ENCODE results near the gene WAPL. TPM values are rescaled to one million over a fixed set of nuclear protein-coding genes. Genes with fewer than 3 reads are reported as not detected.
A peak's percentile ranks its signal among the peaks of the same experiment; 100 is the strongest.

Gene WAPL
- total and polyA plus RNA-seq, 2 of the 13 experiments (the other 11 are each of a cell fraction or from before 2014, with no cell fraction given), result 13.2 to 43.5 TPM

DNA sequence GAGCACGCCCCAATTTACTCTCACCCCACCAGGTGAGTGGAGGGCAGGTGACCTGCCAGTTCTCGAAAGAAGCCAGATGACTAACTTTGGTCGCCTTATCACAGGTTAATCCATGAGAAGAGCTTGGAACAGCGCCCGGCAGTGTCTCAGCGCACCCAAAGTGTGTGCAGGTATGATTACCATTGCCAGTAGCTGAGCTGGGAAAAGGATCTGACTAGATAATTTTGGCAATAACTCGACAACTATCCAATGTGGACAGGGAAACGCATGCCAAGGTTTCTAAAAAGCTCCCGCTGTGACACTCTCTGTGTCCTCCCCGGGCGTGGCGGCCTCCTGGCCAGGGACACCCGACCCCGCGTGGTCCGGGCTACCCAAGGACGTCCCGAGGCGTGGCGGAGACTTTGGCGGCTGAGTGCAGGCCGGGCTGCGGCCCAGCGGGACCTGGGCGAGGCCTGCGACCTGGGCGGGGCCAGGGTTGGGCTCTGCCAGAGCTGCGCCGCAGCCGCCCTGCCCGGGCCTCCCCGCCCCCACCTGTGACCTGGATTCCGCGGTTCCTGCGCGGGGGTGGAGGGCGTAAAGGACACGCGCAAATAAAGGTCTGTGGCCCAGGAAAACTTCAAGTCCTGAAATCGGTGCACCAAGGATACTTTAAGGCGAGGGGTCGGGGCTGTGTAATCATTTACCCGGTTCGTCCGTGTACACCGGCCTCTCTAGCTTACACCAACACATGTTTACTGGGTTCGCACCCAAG lies 13.7 kb upstream of the WAPL start (continued):
- 0 out of 2 replicates have a peak, but pooled peaks have one; percentile 62 for TF ChIP-seq ZNF329 (CRISPR knock-in tag; IDR thresholded peaks at IDR 0.05; ENCODE audit: low read depth)
- TF ChIP-seq ZSCAN29 (CRISPR knock-in tag; conservative IDR thresholded peaks at IDR 0.05), result peak; percentile 99
- no peak for TF ChIP-seq NCOR1 (IDR thresholded peaks at IDR 0.05; ENCODE audit: borderline replicate concordance, low read length)
- TF ChIP-seq ZBTB7B (CRISPR knock-in tag; IDR thresholded peaks at IDR 0.05), result no peak
- no peak for TF ChIP-seq ZNF549 (CRISPR knock-in tag; IDR thresholded peaks at IDR 0.05)
- no peak for TF ChIP-seq ZEB1 (IDR thresholded peaks at IDR 0.05; ENCODE audit: insufficient replicate concordance, low read depth)
- TF ChIP-seq SPEN (CRISPR knock-in tag; IDR thresholded peaks at IDR 0.05; ENCODE audit: low read depth), result peak; percentile 52; the same call in 1 of the 2 replicates
- TF ChIP-seq FOXJ3 (CRISPR knock-in tag; IDR thresholded peaks at IDR 0.05; ENCODE audit: borderline replicate concordance), result no peak
- no peak for TF ChIP-seq SOX13 (IDR thresholded peaks at IDR 0.05)
- peak in 1 of 2 experiments; percentile 27; a peak in 1 of 4 replicates for TF ChIP-seq SOX13 (CRISPR knock-in tag; conservative IDR thresholded peaks at IDR 0.05 in 1 of 2, IDR thresholded peaks at IDR 0.05 in 1 of 2)
- peak; percentile 23 for TF ChIP-seq MED8 (CRISPR knock-in tag; IDR thresholded peaks at IDR 0.05; ENCODE audit: insufficient replicate concordance)
- TF ChIP-seq, protein P1, sequence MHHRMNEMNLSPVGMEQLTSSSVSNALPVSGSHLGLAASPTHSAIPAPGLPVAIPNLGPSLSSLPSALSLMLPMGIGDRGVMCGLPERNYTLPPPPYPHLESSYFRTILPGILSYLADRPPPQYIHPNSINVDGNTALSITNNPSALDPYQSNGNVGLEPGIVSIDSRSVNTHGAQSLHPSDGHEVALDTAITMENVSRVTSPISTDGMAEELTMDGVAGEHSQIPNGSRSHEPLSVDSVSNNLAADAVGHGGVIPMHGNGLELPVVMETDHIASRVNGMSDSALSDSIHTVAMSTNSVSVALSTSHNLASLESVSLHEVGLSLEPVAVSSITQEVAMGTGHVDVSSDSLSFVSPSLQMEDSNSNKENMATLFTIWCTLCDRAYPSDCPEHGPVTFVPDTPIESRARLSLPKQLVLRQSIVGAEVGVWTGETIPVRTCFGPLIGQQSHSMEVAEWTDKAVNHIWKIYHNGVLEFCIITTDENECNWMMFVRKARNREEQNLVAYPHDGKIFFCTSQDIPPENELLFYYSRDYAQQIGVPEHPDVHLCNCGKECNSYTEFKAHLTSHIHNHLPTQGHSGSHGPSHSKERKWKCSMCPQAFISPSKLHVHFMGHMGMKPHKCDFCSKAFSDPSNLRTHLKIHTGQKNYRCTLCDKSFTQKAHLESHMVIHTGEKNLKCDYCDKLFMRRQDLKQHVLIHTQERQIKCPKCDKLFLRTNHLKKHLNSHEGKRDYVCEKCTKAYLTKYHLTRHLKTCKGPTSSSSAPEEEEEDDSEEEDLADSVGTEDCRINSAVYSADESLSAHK (CRISPR knock-in tag; IDR thresholded peaks at IDR 0.05; ENCODE audit: borderline replicate concordance), result no peak
- TF ChIP-seq ZNF138 (CRISPR knock-in tag; IDR thresholded peaks at IDR 0.05; ENCODE audit: low read depth), result no peak; the same call in 1 of the 2 replicates
- TF ChIP-seq, protein P2, sequence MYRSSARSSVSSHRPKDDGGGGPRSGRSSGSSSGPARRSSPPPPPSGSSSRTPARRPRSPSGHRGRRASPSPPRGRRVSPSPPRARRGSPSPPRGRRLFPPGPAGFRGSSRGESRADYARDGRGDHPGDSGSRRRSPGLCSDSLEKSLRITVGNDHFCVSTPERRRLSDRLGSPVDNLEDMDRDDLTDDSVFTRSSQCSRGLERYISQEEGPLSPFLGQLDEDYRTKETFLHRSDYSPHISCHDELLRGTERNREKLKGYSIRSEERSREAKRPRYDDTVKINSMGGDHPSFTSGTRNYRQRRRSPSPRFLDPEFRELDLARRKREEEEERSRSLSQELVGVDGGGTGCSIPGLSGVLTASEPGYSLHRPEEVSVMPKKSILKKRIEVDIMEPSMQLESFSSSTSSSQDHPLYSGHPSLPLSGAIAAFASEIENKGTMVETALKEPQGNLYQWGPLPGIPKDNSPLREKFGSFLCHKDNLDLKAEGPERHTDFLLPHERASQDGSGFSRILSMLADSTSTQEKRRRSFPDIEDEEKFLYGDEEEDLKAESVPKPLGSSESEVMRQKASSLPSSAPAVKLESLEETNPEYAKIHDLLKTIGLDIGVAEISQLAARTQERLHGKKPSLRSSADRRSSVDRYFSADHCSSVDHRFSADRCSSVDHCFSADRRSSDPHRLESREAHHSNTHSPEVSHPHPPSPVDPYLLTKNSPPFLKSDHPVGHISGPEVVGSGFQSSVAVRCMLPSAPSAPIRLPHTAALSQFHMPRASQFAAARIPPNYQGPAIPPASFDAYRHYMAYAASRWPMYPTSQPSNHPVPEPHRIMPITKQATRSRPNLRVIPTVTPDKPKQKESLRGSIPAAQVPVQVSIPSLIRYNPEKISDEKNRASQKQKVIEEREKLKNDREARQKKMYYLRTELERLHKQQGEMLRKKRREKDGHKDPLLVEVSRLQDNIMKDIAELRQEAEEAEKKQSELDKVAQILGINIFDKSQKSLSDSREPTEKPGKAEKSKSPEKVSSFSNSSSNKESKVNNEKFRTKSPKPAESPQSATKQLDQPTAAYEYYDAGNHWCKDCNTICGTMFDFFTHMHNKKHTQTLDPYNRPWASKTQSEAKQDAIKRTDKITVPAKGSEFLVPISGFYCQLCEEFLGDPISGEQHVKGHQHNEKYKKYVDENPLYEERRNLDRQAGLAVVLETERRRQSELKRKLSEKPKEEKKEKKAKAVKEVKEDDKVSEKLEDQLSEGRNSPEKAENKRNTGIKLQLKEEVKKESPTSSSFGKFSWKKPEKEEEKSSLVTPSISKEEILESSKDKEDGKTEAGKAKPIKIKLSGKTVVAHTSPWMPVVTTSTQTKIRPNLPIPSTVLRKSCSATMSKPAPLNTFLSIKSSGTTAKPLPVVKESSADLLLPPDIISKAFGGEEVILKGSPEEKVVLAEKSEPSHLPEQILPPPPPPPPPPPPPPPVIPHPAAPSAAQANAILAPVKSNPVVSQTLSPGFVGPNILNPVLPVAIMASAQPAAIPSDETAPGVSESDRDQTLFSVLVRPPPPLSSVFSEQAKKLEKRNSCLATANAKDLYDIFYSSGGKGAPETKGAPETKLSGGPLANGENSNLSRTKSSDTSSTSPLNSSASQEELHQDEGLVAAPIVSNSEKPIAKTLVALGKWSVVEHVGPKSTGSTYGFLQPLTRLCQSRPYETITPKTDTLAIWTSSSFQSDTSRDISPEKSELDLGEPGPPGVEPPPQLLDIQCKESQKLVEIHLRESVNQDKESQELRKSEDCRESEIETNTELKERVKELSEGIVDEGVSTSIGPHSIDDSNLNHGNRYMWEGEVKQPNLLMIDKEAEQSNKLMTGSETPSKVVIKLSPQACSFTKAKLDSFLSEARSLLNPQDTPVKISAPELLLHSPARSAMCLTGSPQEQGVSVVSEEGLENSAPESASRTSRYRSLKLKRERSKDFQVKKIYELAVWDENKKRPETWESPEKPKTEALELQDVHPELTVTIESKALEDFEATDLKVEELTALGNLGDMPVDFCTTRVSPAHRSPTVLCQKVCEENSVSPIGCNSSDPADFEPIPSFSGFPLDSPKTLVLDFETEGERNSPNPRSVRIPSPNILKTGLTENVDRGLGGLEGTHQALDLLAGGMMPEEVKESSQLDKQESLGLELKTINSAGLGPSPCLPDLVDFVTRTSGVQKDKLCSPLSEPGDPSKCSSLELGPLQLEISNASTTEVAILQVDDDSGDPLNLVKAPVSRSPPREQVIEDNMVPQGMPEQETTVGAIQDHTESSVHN (CRISPR knock-in tag; IDR thresholded peaks at IDR 0.05), result no peak
- TF ChIP-seq ZNF484 (CRISPR knock-in tag; IDR thresholded peaks at IDR 0.05; ENCODE audit: borderline replicate concordance, low read depth), result no peak
- TF ChIP-seq, protein P3, sequence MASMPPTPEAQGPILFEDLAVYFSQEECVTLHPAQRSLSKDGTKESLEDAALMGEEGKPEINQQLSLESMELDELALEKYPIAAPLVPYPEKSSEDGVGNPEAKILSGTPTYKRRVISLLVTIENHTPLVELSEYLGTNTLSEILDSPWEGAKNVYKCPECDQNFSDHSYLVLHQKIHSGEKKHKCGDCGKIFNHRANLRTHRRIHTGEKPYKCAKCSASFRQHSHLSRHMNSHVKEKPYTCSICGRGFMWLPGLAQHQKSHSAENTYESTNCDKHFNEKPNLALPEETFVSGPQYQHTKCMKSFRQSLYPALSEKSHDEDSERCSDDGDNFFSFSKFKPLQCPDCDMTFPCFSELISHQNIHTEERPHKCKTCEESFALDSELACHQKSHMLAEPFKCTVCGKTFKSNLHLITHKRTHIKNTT (CRISPR knock-in tag; IDR thresholded peaks at IDR 0.05), result no peak
- TF ChIP-seq SP5 (CRISPR knock-in tag; IDR thresholded peaks at IDR 0.05; ENCODE audit: borderline replicate concordance, low read depth), result peak; percentile 51; the same call in 1 of the 2 replicates
